ENCODE measurements around the gene ATP10B.

GRCh38 chr5:160685695-160686094 is 166.3 kb downstream of the ATP10B start:
- TF ChIP-seq MXI1 (IDR thresholded peaks at IDR 0.05; ENCODE audit: borderline replicate concordance, low read depth, low read length) (no peak), FOXP4 (CRISPR knock-in tag; IDR thresholded peaks at IDR 0.05) (no peak), SIN3A (IDR thresholded peaks at IDR 0.05; ENCODE audit: borderline replicate concordance, low read depth, low read length) (no peak), SIN3B (IDR thresholded peaks at IDR 0.05; ENCODE audit: low read length) (no peak), ZBTB43 (CRISPR knock-in tag; conservative IDR thresholded peaks at IDR 0.05) (no peak), ATF2 (CRISPR knock-in tag; IDR thresholded peaks at IDR 0.05) (no peak), ZNF263 (CRISPR knock-in tag; IDR thresholded peaks at IDR 0.05) (no peak), ZBTB34 (CRISPR knock-in tag; IDR thresholded peaks at IDR 0.05) (no peak), ZNF737 (CRISPR knock-in tag; IDR thresholded peaks at IDR 0.05; ENCODE audit: borderline replicate concordance) (no peak), ZKSCAN1 (IDR thresholded peaks at IDR 0.05; ENCODE audit: low read length) (no peak), ZNF274 (CRISPR knock-in tag; IDR thresholded peaks at IDR 0.05) (no peak), ZNF503 (CRISPR knock-in tag; IDR thresholded peaks at IDR 0.05) (no peak)
